A549 (cell line): ENCODE measurements around the gene SIGLEC7. TPM values are rescaled to one million over a fixed set of nuclear protein-coding genes. Genes with fewer than 3 reads are reported as not detected.
A peak's percentile ranks its signal among the peaks of the same experiment; 100 is the strongest.

ENCODE experiments used
- ATAC-seq, 2 experiments: fragments of 200-7000 bp in 1 of 2; fragments of >200 bp in 1 of 2; cut with Nextera tagmentation in 1 of 2; cut with Tn5 transposase in 1 of 2; 3 replicates each; pipeline versions ENCODE4 v1.8.0 to v1.9.1; 2018 to 2020; ENCODE audit warnings: mild to moderate bottlenecking in 1 of 2, moderate library complexity in 1 of 2
- CTCF ChIA-PET: fragments of 300-600 bp; sonication (Branson Sonifier 250); formaldehyde crosslinking; extraction: SDS; loops from one replicate; lab custom pipeline; 2021; ENCODE audit warnings: antibody characterized with exemption, inconsistent platforms; lab: Yijun Ruan, JAX
- POLR2A ChIA-PET: fragments of 350-600 bp; formaldehyde crosslinking; extraction: SDS; loops from one replicate; lab custom pipeline; 2021; ENCODE audit warnings: antibody characterized with exemption, inconsistent platforms; lab: Yijun Ruan, JAX
- DNase-seq, 2 experiments: peaks; one replicate each; pipeline versions ENCODE4 v3.0.0 to v3.0.0-alpha.2; 2011 to 2016; ENCODE audit warnings: low read depth in 1 of 2, low spot score in 1 of 2
- FAIRE-seq: peaks from 2 replicates; lab custom pipeline; 2011; peaks lifted over from hg19 to GRCh38; lab: Jason Lieb, UNC
- H3K27ac ChIP-seq, 2 experiments: fragments of >200 bp; sonication (Bioruptor Twin); formaldehyde crosslinking; 3 replicates each; pipeline ENCODE4 v1.5.1; 2016 to 2017
- H3K4me1 ChIP-seq: fragments of >200 bp; sonication (Bioruptor Twin); formaldehyde crosslinking; 3 replicates; pipeline ENCODE4 v1.6.1; 2016
- H3K4me2 ChIP-seq: fragments of >200 bp; sonication (Bioruptor Twin); formaldehyde crosslinking; 3 replicates; pipeline ENCODE4 v1.6.1; 2016
- H3K4me3 ChIP-seq: fragments of >200 bp; sonication (Bioruptor Twin); formaldehyde crosslinking; 3 replicates; pipeline ENCODE4 v1.5.1; 2016
- H3K9me3 ChIP-seq: fragments of >200 bp; sonication (Bioruptor Twin); formaldehyde crosslinking; 3 replicates; pipeline ENCODE4 v1.6.1; 2016
- BHLHE40 ChIP-seq: IDR thresholded peaks from 2 replicates; pipeline ENCODE4 v1.6.1; 2012; ENCODE audit warnings: low read depth, low read length, inconsistent platforms
- CBX2 ChIP-seq: fragments of 200-600 bp; sonication (generic); IDR thresholded peaks from 2 replicates; pipeline ENCODE4 v1.6.1; 2016; ENCODE audit warnings: low read depth, mild to moderate bottlenecking, borderline replicate concordance
- EHF ChIP-seq: fragments of 250-450 bp; sonication (Bioruptor Pico); IDR thresholded peaks from 2 replicates; pipeline ENCODE4 v1.5.0; 2020; ENCODE audit warnings: mild to moderate bottlenecking
- EHMT2 ChIP-seq: fragments of 200-600 bp; sonication (generic); IDR thresholded peaks from 2 replicates; pipeline ENCODE4 v1.6.1; 2016; ENCODE audit warnings: antibody characterized with exemption, low read depth, mild to moderate bottlenecking, moderate library complexity
- FOSB ChIP-seq: fragments of 250-450 bp; sonication (Bioruptor Pico); IDR thresholded peaks from 2 replicates; pipeline ENCODE4 v1.5.0; 2020; ENCODE audit warnings: mild to moderate bottlenecking, moderate library complexity
- FOXS1 ChIP-seq: fragments of 250-450 bp; sonication (Bioruptor Pico); IDR thresholded peaks from 2 replicates; pipeline ENCODE4 v1.5.0; 2020; ENCODE audit warnings: mild to moderate bottlenecking, moderate library complexity
- HEYL ChIP-seq: fragments of 250-450 bp; sonication (Bioruptor Pico); IDR thresholded peaks from 2 replicates; pipeline ENCODE4 v1.8.0; 2021; ENCODE audit warnings: mild to moderate bottlenecking, moderate library complexity
- HOXA7 ChIP-seq: fragments of 250-450 bp; sonication (Bioruptor Pico); IDR thresholded peaks from 2 replicates; pipeline ENCODE4 v1.5.0; 2020; ENCODE audit warnings: mild to moderate bottlenecking, moderate library complexity
- HOXB13 ChIP-seq: fragments of 250-450 bp; sonication (Bioruptor Pico); IDR thresholded peaks from 2 replicates; pipeline ENCODE4 v1.5.0; 2020; ENCODE audit warnings: low read depth, mild to moderate bottlenecking, moderate library complexity
- JUN ChIP-seq, 2 experiments: fragments of >200 bp; sonication (Bioruptor Twin); formaldehyde crosslinking; IDR thresholded peaks; 2 replicates in 1 of 2; 3 replicates in 1 of 2; pipeline ENCODE4 v1.6.1; 2016 to 2017
- JUNB ChIP-seq: fragments of >200 bp; sonication (Bioruptor Twin); formaldehyde crosslinking; IDR thresholded peaks from 2 replicates; pipeline ENCODE4 v1.6.1; 2016
- NPAS2 ChIP-seq: fragments of 250-450 bp; sonication (Bioruptor Pico); IDR thresholded peaks from 2 replicates; pipeline ENCODE4 v1.8.0; 2022; ENCODE audit warnings: mild to moderate bottlenecking, moderate library complexity, borderline replicate concordance
- PHF8 ChIP-seq: fragments of 200-600 bp; sonication (generic); IDR thresholded peaks from 2 replicates; pipeline ENCODE4 v1.6.1; 2016; ENCODE audit warnings: low read depth, mild to moderate bottlenecking, antibody characterized with exemption, moderate library complexity, borderline replicate concordance
- RAD21 ChIP-seq, 2 experiments: fragments of >200 bp in 1 of 2; sonication (Bioruptor Twin) in 1 of 2; formaldehyde crosslinking in 1 of 2; IDR thresholded peaks in 1 of 2; conservative IDR thresholded peaks in 1 of 2; 2 replicates in 1 of 2; 3 replicates in 1 of 2; pipeline ENCODE4 v1.6.1; 2012 to 2018; ENCODE audit warnings: inconsistent platforms in 1 of 2
- RARB ChIP-seq: fragments of 250-450 bp; sonication (Bioruptor Pico); IDR thresholded peaks from 2 replicates; pipeline ENCODE4 v1.8.0; 2021; ENCODE audit warnings: mild to moderate bottlenecking, moderate library complexity
- RFX5 ChIP-seq: fragments of 450-650 bp; IDR thresholded peaks from 2 replicates; pipeline ENCODE4 v1.7.1; 2014; ENCODE audit warnings: antibody characterized with exemption, mild to moderate bottlenecking, moderate library complexity
- SREBF2 ChIP-seq: fragments of 450-650 bp; IDR thresholded peaks from 2 replicates; pipeline ENCODE4 v1.6.1; 2014; ENCODE audit warnings: mild to moderate bottlenecking, moderate library complexity
- TP53 ChIP-seq: fragments of 250-450 bp; sonication (Bioruptor Pico); IDR thresholded peaks from 2 replicates; pipeline ENCODE4 v1.5.0; 2021; ENCODE audit warnings: mild to moderate bottlenecking, moderate library complexity
- ZFP36 ChIP-seq: fragments of 450-650 bp; IDR thresholded peaks from 2 replicates; pipeline ENCODE4 v1.6.1; 2014; ENCODE audit warnings: borderline replicate concordance; ENCODE audit not compliant: partially characterized antibody
- ZNF302 ChIP-seq: fragments of 250-450 bp; sonication (Bioruptor Pico); IDR thresholded peaks from 2 replicates; pipeline ENCODE4 v1.9.0; 2021; ENCODE audit warnings: inconsistent platforms, mild to moderate bottlenecking, moderate library complexity
- WGBS: methylation state at CpG from one replicate; pipeline ENCODE4 v1.1.6; 2017; ENCODE audit errors: missing lambda C conversion rate; 5-methylcytosine and 5-hydroxymethylcytosine counted together
- polyA plus RNA-seq, 4 experiments: library from polyadenylated mRNA; depleted of rRNA in 3 of 4; stranded (reverse); fragments of >200 nt; fragmentation: RNase III in 1 of 4; extraction: RNeasy Plus Mini Kit Qiagen cat#74134 plus additional on column Dnase treatment in 1 of 4; gene quantifications; 2 replicates in 3 of 4; 3 replicates in 1 of 4; pipeline ENCODE4 v1.2.3, GENCODE V29; 2011 to 2017
- TF ChIP-seq, protein P1 (sequence below): IDR thresholded peaks from 2 replicates; pipeline ENCODE4 v1.6.1; 2012
- TF ChIP-seq, protein P2 (sequence below): fragments of 250-450 bp; sonication (Bioruptor Pico); IDR thresholded peaks from 2 replicates; pipeline ENCODE4 v1.5.0; 2021; ENCODE audit warnings: mild to moderate bottlenecking, moderate library complexity, borderline replicate concordance

The SIGLEC7 gene
- polyA plus RNA-seq, 2 of the 4 experiments (the other 2 are of a cell fraction): not detected

DNA sequence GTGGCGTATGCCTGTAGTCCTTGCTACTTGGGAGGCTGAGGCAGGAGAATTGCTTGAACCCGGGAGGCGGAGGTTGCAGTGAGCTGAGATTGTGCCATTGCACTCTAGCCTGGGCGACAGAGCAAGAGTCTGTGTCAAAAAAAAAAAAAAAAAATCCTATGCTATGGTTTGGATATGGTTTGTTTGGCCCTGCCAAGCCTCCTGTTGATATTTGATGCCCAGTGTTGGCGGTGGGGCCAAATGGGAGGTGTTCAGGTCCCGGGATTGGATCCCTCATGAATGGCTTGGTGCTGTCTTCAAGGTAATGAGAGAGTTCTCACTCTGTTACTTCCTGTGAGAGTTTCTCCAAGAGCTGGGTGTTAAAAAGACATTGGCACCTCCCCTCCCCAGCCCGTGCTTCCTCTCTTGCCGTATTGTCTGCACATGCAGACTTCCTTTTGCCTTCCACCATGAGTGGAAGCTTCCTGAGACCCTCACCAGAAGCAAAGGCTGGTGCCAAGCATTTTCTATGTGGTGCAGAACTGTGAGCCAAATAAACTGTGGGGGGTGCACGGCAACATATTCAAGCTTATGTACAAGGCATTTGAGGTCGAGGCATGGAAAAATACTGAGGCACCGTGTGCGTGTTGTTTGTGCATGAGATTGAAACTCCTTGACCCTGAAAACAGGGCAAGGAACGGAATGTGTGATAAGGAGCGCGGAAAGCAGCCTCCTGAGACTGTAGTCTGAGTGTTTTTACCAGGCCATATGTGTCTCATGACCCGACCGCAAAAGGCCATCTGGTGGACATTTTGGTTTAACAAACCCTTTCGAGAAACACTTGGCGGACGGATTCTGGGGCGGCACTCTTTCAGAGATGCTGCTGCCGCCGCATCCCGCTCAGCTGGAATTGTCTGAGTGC lies 10.1 kb upstream of the SIGLEC7 start:
- H3K27ac ChIP-seq: no peak overlapping the region
- DNase-seq: peak in 1 of 2 experiments; percentile 24
- FAIRE-seq: no peak
- ChIA-PET POLR2A (no interaction called here), CTCF (interaction anchor here (0.6 to 1.6 kb wide), 3 partner anchors 26 to 147 kb away, joined by 3 to 4 read pairs (median 4); no protein-coding TSS in a partner anchor)
- H3K4me1 ChIP-seq: no peaks in the 10 kb centered on the region
- H3K4me3 ChIP-seq: no peak overlapping the region
- H3K4me2 ChIP-seq: no peak overlapping the region
- WGBS: 51% methylated on average over 24 of the region's 24 CpGs
- peaks cover 19% of the 10 kb centered on the region for H3K9me3 ChIP-seq
- ATAC-seq: no peak
- TF ChIP-seq TP53 (no peak), HOXB13 (CRISPR knock-in tag) (no peak), HEYL (no peak), ZNF302 (CRISPR knock-in tag) (no peak), SREBF2 (no peak), FOXS1 (no peak), PHF8 (no peak), ZFP36 (no peak), RARB (CRISPR knock-in tag) (no peak), JUNB (no peak), RFX5 (no peak), RAD21 (conservative IDR thresholded peaks at IDR 0.05 in 1 of 2, IDR thresholded peaks at IDR 0.05 in 1 of 2) (no peak), JUN (IDR thresholded peaks at IDR 0.05) (no peak), CBX2 (no peak), BHLHE40 (no peak), FOSB (CRISPR knock-in tag) (no peak)
- TF ChIP-seq, protein P1, sequence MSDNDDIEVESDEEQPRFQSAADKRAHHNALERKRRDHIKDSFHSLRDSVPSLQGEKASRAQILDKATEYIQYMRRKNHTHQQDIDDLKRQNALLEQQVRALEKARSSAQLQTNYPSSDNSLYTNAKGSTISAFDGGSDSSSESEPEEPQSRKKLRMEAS: no peak
- TF ChIP-seq, protein P2, sequence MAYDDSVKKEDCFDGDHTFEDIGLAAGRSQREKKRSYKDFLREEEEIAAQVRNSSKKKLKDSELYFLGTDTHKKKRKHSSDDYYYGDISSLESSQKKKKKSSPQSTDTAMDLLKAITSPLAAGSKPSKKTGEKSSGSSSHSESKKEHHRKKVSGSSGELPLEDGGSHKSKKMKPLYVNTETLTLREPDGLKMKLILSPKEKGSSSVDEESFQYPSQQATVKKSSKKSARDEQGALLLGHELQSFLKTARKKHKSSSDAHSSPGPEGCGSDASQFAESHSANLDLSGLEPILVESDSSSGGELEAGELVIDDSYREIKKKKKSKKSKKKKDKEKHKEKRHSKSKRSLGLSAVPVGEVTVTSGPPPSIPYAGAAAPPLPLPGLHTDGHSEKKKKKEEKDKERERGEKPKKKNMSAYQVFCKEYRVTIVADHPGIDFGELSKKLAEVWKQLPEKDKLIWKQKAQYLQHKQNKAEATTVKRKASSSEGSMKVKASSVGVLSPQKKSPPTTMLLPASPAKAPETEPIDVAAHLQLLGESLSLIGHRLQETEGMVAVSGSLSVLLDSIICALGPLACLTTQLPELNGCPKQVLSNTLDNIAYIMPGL (CRISPR knock-in tag): no peak
- TF ChIP-seq, all 56 proteins: peak for 0

DNA sequence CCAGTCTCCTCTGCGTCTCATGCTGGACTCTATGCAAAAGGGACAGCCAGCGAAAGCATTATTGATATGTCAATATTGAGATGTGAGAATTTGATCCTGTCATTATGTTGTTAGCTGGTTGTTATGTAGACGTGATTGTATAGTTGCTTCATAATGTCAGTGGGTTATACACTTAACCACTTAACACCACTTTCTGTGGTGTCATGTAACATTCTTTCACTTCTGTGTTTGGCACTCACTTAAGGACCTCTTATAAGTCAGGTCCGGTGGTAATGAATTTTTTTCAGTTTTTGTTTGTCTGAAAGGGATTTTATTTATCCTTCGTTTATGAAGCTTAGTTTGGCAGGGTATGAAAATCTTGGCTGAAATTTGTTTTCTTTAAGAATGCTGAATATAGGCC lies 7.1 kb upstream of the SIGLEC7 start:
- Histone ChIP-seq H3K9me3 (peaks cover 21% of the 10 kb centered on the region), H3K4me1 (no peaks in the 10 kb centered on the region), H3K27ac (no peak overlapping the region), H3K4me2 (no peak overlapping the region), H3K4me3 (no peak overlapping the region)
- no peak for DNase-seq
- FAIRE-seq: peak; percentile 32
- 12% methylated on average over 5 of the region's 5 CpGs for WGBS
- POLR2A ChIA-PET: no interaction called here
- ATAC-seq: no peak
- no peak for TF ChIP-seq HOXA7 (CRISPR knock-in tag)
- CTCF ChIA-PET: interaction anchor here (0.9 to 1.9 kb wide), 3 partner anchors 9 to 33 kb away, joined by 3 to 4 read pairs (median 3); no protein-coding TSS in a partner anchor

DNA sequence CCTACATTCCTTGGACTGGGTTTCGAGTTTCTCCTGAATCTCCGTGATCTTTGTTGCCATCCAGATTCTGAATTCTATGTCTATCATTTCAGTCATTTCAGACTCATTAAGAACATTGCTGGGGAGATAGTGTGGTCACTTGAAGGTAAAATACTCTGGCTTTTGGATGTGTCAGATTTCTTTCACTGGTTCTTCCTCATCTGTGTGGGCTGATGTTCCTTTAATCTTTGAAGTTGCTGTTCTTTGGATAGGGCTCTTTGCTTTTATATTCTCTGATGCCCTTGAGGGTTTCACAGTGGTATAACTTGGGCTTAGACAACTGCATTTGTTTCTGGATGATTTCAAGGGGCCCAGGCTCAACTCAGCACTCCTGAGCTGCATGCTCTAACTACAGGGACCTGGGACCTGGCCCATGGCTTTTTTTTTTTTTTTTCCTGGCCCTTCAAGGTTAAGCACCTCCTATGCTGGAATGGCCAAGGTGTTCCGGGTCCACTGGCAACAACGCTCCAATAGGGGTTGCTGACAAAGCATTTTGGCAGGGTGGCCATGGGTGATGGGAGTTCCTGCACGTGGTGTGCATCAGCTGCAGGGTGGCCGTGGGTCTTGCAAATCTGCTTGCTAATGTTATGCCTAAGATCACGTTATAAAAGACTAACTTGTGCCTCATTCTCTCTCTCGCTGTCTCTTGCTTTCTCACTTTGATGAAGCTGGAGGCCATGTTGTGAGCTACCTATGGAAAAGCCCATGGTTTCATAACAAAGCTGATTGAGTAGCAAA lies 5.9 kb upstream of the SIGLEC7 start:
- Histone ChIP-seq H3K4me1 (no peaks in the 10 kb centered on the region), H3K27ac (no peak overlapping the region), H3K9me3 (peaks cover 21% of the 10 kb centered on the region), H3K4me3 (no peak overlapping the region), H3K4me2 (no peak overlapping the region)
- ChIA-PET CTCF (interaction anchor here (1.4 kb wide), 1 partner anchor 32 kb away, joined by 3 read pairs; no protein-coding TSS in a partner anchor), POLR2A (interaction anchor here (1.2 kb wide), 1 partner anchor 10 kb away, joined by 3 read pairs; no protein-coding TSS in a partner anchor)
- DNase-seq: no peak
- TF ChIP-seq EHMT2: no peak
- TF ChIP-seq HEYL: no peak
- no peak for TF ChIP-seq CBX2
- no peak for TF ChIP-seq HOXA7 (CRISPR knock-in tag)
- no peak for TF ChIP-seq EHF (CRISPR knock-in tag)
- no peak for TF ChIP-seq NPAS2
- WGBS: 26% methylated on average over 8 of the region's 8 CpGs
- no peak for ATAC-seq
- peak; percentile 43 for FAIRE-seq
